Measurements from ENCODE around the gene HNF1B.

The HNF1B gene

DNA sequence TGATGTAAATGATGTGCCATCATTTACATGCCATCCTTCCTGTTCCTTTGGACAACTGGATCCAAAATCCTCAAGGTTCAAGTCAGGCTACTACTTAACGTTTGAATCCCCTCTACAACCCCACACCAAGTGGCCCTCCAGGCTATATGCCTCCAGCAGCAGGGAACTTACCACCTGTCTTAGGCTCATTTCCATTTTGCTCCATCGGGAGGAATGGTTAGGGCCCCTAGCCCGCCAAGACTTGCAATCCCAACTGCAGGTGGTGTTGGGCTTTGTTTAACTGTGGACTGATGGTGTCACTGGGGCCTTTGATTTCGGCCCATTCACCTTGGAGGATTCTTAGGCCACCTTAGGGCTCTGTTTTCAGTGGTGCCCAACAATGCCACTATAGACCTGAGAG lies 9.7 kb downstream of the HNF1B start:
- H3K4me3 ChIP-seq (ENCODE audit: low read depth, low read length): no peak overlapping the region
- ChIA-PET POLR2A (no interaction called here), CTCF (interaction anchor here (1.9 to 2.4 kb wide), 3 partner anchors 13 to 35 kb away, joined by 6 to 8 read pairs (median 7); no protein-coding TSS in a partner anchor)
- DNase-seq (ENCODE audit: low read depth, low spot score): no peak
- TF ChIP-seq, protein P1, sequence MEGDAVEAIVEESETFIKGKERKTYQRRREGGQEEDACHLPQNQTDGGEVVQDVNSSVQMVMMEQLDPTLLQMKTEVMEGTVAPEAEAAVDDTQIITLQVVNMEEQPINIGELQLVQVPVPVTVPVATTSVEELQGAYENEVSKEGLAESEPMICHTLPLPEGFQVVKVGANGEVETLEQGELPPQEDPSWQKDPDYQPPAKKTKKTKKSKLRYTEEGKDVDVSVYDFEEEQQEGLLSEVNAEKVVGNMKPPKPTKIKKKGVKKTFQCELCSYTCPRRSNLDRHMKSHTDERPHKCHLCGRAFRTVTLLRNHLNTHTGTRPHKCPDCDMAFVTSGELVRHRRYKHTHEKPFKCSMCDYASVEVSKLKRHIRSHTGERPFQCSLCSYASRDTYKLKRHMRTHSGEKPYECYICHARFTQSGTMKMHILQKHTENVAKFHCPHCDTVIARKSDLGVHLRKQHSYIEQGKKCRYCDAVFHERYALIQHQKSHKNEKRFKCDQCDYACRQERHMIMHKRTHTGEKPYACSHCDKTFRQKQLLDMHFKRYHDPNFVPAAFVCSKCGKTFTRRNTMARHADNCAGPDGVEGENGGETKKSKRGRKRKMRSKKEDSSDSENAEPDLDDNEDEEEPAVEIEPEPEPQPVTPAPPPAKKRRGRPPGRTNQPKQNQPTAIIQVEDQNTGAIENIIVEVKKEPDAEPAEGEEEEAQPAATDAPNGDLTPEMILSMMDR (IDR thresholded peaks at IDR 0.05; ENCODE audit: insufficient read depth, low read length, missing control alignments): no peak

DNA sequence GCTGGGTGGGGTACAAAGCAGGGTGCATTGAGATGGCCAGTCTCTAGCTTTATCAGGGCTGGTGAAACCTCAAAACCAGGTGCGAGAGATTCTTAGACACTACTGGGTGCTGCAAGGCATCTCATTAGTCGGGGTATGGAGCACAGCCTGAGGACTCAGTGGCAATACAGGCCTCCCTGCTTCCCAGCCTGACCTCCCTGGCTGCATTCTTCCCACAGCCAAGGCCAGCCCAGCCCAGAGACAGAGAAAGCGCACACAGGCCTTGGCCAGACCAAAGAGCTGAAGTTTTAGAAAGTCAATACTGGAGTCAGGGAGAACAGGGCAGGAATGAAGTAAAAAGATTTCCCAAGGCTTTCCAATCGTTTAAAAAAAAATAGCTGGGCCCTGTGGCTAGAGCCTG lies 12.5 kb downstream of the HNF1B start:
- TF ChIP-seq, protein P1 (IDR thresholded peaks at IDR 0.05; ENCODE audit: insufficient read depth, low read length, missing control alignments): no peak
- no peak overlapping the region for H3K4me3 ChIP-seq (ENCODE audit: low read depth, low read length)
- ChIA-PET POLR2A (no interaction called here), CTCF (interaction anchor here (1.7 kb wide), 1 partner anchor 82 kb away, joined by 6 read pairs; no protein-coding TSS in a partner anchor)
- DNase-seq (ENCODE audit: low read depth, low spot score): no peak

DNA sequence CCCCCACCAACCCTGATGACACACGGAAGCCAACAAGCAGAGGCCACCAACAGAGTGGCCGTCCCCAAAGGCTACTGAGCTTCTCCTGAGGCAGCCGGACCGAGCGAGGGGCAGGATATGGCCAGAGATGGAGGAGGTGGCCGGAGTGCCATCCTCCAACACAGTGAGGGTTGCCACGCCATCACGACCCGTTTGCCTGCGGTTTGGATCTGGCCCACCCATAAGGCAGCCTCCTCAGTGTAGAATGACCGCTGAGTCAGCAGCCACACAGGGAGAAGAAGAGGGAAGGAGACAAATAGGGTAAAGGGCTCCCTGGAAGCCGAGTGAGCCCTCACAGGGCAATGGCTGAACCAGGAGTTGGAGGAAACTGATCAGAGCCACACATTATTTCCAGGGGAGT lies 13.8 kb downstream of the HNF1B start:
- no peak for DNase-seq (ENCODE audit: low read depth, low spot score)
- ChIA-PET POLR2A (no interaction called here), CTCF (no interaction called here)
- H3K4me3 ChIP-seq (ENCODE audit: low read depth, low read length): no peak overlapping the region
- TF ChIP-seq, protein P1 (IDR thresholded peaks at IDR 0.05; ENCODE audit: insufficient read depth, low read length, missing control alignments): no peak

DNA sequence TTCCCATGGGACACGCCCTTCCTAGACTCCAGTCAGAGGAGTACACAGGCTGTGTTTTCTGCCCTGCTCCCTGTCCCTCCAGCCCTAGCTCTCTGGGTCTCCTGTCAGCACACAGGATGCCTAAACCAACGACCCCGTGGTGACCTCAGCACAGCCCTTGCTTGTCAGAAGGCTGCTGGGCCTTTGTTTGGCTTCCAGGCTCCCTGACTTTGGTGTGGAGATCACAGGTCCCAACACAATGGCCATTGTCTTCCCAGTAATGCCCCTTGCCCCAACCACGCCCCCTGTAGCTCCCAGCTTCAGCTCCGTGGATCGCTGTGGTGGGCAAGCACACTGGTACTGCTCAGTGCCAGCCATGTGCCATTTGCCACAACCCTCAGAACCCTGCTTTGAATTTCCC lies 15.0 kb downstream of the HNF1B start:
- no peak overlapping the region for H3K4me3 ChIP-seq (ENCODE audit: low read depth, low read length)
- POLR2A ChIA-PET: no interaction called here
- CTCF ChIA-PET: interaction anchor here (1.0 to 1.2 kb wide), 2 partner anchors 12 to 41 kb away, joined by 3 read pairs; no protein-coding TSS in a partner anchor
- DNase-seq (ENCODE audit: low read depth, low spot score): no peak
- TF ChIP-seq, protein P1 (IDR thresholded peaks at IDR 0.05; ENCODE audit: insufficient read depth, low read length, missing control alignments): no peak

DNA sequence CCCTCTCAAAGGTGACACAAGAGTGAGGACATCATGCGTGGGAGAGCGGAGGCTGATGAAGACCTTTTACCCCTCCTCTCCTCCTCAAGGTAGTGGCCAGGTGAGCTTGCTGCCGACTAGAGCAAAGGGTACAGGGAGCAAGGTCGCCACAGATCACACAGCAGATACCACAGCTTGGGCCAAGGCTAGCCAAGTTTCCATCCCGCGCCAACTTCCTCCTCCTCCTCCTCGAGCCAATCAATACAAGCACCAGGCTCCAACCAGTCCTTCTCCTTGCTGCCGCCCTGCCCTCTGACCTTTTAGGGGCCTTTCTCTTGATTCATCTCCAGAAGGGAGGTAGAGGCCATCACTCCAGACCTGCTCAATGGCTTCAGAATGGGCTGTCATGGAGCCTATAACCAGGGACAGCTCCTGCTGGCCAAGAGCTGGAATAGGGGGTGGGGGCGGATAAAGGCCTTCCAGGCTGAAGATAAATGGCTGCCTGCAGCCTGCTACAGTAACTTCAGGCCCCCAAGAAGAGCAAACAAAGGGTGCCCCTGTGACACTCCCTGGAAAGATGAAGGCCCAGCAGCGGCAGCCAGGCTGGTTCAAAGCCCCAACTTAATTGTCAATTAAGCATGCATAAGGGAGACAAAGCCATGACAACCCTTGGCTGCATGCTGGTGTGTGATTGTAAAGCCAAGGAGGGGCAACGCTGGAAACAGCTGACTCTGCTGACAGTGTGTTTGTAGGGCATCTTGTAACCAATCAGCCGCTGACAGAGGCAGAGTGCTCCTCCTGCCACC lies 17.8 kb downstream of the HNF1B start:
- CTCF ChIA-PET: no interaction called here
- DNase-seq (ENCODE audit: low read depth, low spot score): no peak
- POLR2A ChIA-PET: no interaction called here
- no peak overlapping the region for H3K4me3 ChIP-seq (ENCODE audit: low read depth, low read length)
- TF ChIP-seq, protein P1 (IDR thresholded peaks at IDR 0.05; ENCODE audit: insufficient read depth, low read length, missing control alignments): no peak

DNA sequence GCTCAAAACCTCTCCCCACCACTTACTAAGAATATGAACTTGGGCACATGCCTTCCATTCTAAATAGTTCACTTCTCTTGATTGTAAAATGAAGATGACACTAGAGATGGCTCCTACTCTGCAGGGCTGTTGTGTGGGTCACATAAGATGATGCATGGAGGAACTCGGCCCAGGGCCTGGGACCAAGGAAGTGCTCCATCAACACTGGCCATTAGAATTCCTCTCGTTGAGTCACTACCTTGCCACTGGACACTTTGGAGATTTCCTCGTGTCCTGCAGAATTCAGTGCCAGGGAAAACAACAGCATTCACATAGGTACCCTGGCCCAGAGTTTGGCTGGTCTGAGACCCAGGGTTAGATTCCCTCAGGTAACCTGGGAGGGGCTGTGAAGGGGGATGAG lies 18.6 kb downstream of the HNF1B start:
- DNase-seq (ENCODE audit: low read depth, low spot score): no peak
- CTCF ChIA-PET: no interaction called here
- POLR2A ChIA-PET: no interaction called here
- TF ChIP-seq, protein P1 (IDR thresholded peaks at IDR 0.05; ENCODE audit: insufficient read depth, low read length, missing control alignments): no peak
- no peak overlapping the region for H3K4me3 ChIP-seq (ENCODE audit: low read depth, low read length)
